ENCODE data around the gene GOLIM4. TPM values are rescaled to one million over a fixed set of nuclear protein-coding genes. Genes with fewer than 3 reads are reported as not detected.

GOLIM4 gene
- total RNA-seq, 2 donors from 2014 or later = 21.0 to 32.6 TPM

- Histone ChIP-seq H3K27ac (peak overlapping the region in 3 of 4 donors; percentile 37 to 70 (median 55)), H3K4me3 (no peak overlapping the region), H3K9me3 (no peaks in the 10 kb centered on the region), H3K27me3 (no peaks in the 10 kb centered on the region), H3K4me1 (peaks cover 14% of the 10 kb centered on the region), H3K36me3 (replicated peaks in 1 of 2; ENCODE audit: insufficient read depth in 1 of 2, low read depth in 2 of 2) (no peaks in the 10 kb centered on the region)
- 38 to 59% methylated on average over 4 of the region's 4 CpGs for WGBS, 2 donors
- intact Hi-C loops (cut with DNase I) = no loop called here
- TF ChIP-seq CTCF (IDR thresholded peaks at IDR 0.05) (no peak), POLR2A (IDR thresholded peaks at IDR 0.05) (no peak)
- ATAC-seq (peak; percentile 82), DNase-seq (peak; percentile 45 to 77 (median 65))
Observed at GRCh38 chr3:168036619-168037018, 59.1 kb downstream of the GOLIM4 start.

GRCh38 chr3:168034152-168034928 is 61.4 kb downstream of the GOLIM4 start:
- Histone ChIP-seq H3K4me3 (no peak overlapping the region), H3K9me3 (no peaks in the 10 kb centered on the region), H3K4me1 (peaks cover 14% of the 10 kb centered on the region), H3K27me3 (no peaks in the 10 kb centered on the region), H3K36me3 (replicated peaks in 1 of 2; ENCODE audit: insufficient read depth in 1 of 2, low read depth in 2 of 2) (peaks cover 0 to 2% of the 10 kb centered on the region in 2 donors), H3K27ac (no peak overlapping the region)
- no peak for DNase-seq
- WGBS, 2 donors = 83 to 86% methylated on average over 5 of the region's 5 CpGs
- ATAC-seq = no peak
- TF ChIP-seq POLR2A (IDR thresholded peaks at IDR 0.05) (no peak), CTCF (IDR thresholded peaks at IDR 0.05) (no peak)
- intact Hi-C loops (cut with DNase I) = no loop called here

GRCh38 chr3:168030577-168030976 is 65.1 kb downstream of the GOLIM4 start:
- no peak overlapping the region for H3K4me3 ChIP-seq
- H3K9me3 ChIP-seq = no peaks in the 10 kb centered on the region
- DNase-seq (no peak), ATAC-seq (no peak)
- no peak for TF ChIP-seq POLR2A (IDR thresholded peaks at IDR 0.05)
- no peak for TF ChIP-seq CTCF (IDR thresholded peaks at IDR 0.05)
- H3K36me3 ChIP-seq (replicated peaks in 1 of 2; ENCODE audit: insufficient read depth in 1 of 2, low read depth in 2 of 2) = peaks cover 0 to 13% of the 10 kb centered on the region in 2 donors
- no peaks in the 10 kb centered on the region for H3K4me1 ChIP-seq
- no peak overlapping the region for H3K27ac ChIP-seq
- no peaks in the 10 kb centered on the region for H3K27me3 ChIP-seq
- WGBS, 2 donors = 78 to 84% methylated on average over 4 of the region's 4 CpGs
- intact Hi-C loops (cut with DNase I) = no loop called here

- 91 to 94% methylated on average over 7 of the region's 7 CpGs for WGBS, 2 donors
- Histone ChIP-seq H3K27me3 (no peaks in the 10 kb centered on the region), H3K27ac (no peak overlapping the region), H3K36me3 (replicated peaks in 1 of 2; ENCODE audit: insufficient read depth in 1 of 2, low read depth in 2 of 2) (peaks cover 0 to 13% of the 10 kb centered on the region in 2 donors), H3K9me3 (no peaks in the 10 kb centered on the region), H3K4me3 (no peak overlapping the region), H3K4me1 (no peaks in the 10 kb centered on the region)
- DNase-seq (no peak), ATAC-seq (no peak)
- intact Hi-C loops (cut with DNase I) = no loop called here
- TF ChIP-seq CTCF (IDR thresholded peaks at IDR 0.05) (no peak), POLR2A (IDR thresholded peaks at IDR 0.05) (no peak)
Observed at GRCh38 chr3:168029705-168030104, 66.0 kb downstream of the GOLIM4 start.

GRCh38 chr3:168028086-168028485 is 67.6 kb downstream of the GOLIM4 start:
- Histone ChIP-seq H3K4me3 (no peak overlapping the region), H3K27ac (no peak overlapping the region), H3K36me3 (replicated peaks in 1 of 2; ENCODE audit: insufficient read depth in 1 of 2, low read depth in 2 of 2) (peaks cover 0 to 21% of the 10 kb centered on the region in 2 donors), H3K4me1 (no peaks in the 10 kb centered on the region), H3K27me3 (no peaks in the 10 kb centered on the region), H3K9me3 (no peaks in the 10 kb centered on the region)
- 77 to 95% methylated on average over 1 of the region's 1 CpG for WGBS, 2 donors
- DNase-seq (no peak), ATAC-seq (no peak)
- intact Hi-C loops (cut with DNase I) = no loop called here
- TF ChIP-seq CTCF (IDR thresholded peaks at IDR 0.05) (no peak), POLR2A (IDR thresholded peaks at IDR 0.05) (no peak)

Measured in body of pancreas (tissue), 4 donors.